Lower leg skin (tissue), 4 donors: Measurements from ENCODE around the gene RNASEH2B. TPM values are rescaled to one million over a fixed set of nuclear protein-coding genes. Genes with fewer than 3 reads are reported as not detected.

Experiments
- DNase-seq, 2 donors: peaks; one replicate each; pipeline ENCODE4 v3.0.0-alpha.2; 2019; ENCODE audit warnings: low spot score in 2 of 2
- H3K4me3 ChIP-seq: fragments of 200-600 bp; sonication (generic); 2 replicates; pipeline ENCODE4 v1.5.1; 2017; ENCODE audit warnings: mild to moderate bottlenecking, low read depth; ENCODE audit not compliant: poor library complexity, severe bottlenecking
- CTCF ChIP-seq, 3 donors: fragments of 450-650 bp; IDR thresholded peaks; one replicate each; pipeline ENCODE4 v1.5.1; 2016; ENCODE audit warnings: antibody characterized with exemption in 3 of 3, mild to moderate bottlenecking in 3 of 3, moderate library complexity in 2 of 3
- POLR2A ChIP-seq, 2 donors: fragments of 450-650 bp; IDR thresholded peaks; one replicate each; pipeline ENCODE4 v1.6.1; 2016 to 2017; ENCODE audit warnings: antibody characterized with exemption in 2 of 2, mild to moderate bottlenecking in 1 of 2, moderate library complexity in 1 of 2
- WGBS, 2 donors: methylation state at CpG; one replicate each; pipeline ENCODE4 v1.1.5; 2018; 5-methylcytosine and 5-hydroxymethylcytosine counted together
- intact Hi-C: fragments of 100-400 bp; cut with DNase I; formaldehyde crosslinking; loops from one replicate; pipeline ENCODE4 v1.15.0; 2023; ENCODE audit warnings: low total_unique reads
- total RNA-seq, 4 donors: library from RNA; depleted of rRNA; stranded (reverse); fragments of >200 nt; gene quantifications; one replicate each; pipeline ENCODE4 v1.1.0, GENCODE V29; 2016

Gene RNASEH2B
- total RNA-seq, 4 donors from 2014 or later = 22.8 to 47.9 (median 25.1) TPM

- 56 to 61% methylated on average over 3 of the region's 3 CpGs for WGBS, 2 donors
- H3K4me3 ChIP-seq = no peak overlapping the region
- TF ChIP-seq POLR2A (IDR thresholded peaks at IDR 0.05) (no peak), CTCF (IDR thresholded peaks at IDR 0.05) (no peak)
- no peak for DNase-seq
- intact Hi-C loops = loop anchor here (10.0 kb wide), 1 partner anchor 944 kb away; no protein-coding TSS in a partner anchor
Observed at GRCh38 chr13:50918567-50918966, 9.0 kb downstream of the RNASEH2B start.

GRCh38 chr13:50919277-50919676 is 9.7 kb downstream of the RNASEH2B start:
- TF ChIP-seq POLR2A (IDR thresholded peaks at IDR 0.05) (no peak), CTCF (IDR thresholded peaks at IDR 0.05) (no peak)
- WGBS, 2 donors = 72 to 74% methylated on average over 2 of the region's 2 CpGs
- no peak overlapping the region for H3K4me3 ChIP-seq
- no peak for DNase-seq
- intact Hi-C loops = loop anchor here (10.0 kb wide), 1 partner anchor 944 kb away; no protein-coding TSS in a partner anchor

GRCh38 chr13:50921706-50922105 is 12.1 kb downstream of the RNASEH2B start:
- DNase-seq = no peak
- TF ChIP-seq POLR2A (IDR thresholded peaks at IDR 0.05) (no peak), CTCF (IDR thresholded peaks at IDR 0.05) (no peak)
- H3K4me3 ChIP-seq = no peak overlapping the region
- intact Hi-C loops = no loop called here
- WGBS, 2 donors = 89 to 100% methylated on average over 1 of the region's 1 CpG

- TF ChIP-seq POLR2A (IDR thresholded peaks at IDR 0.05) = no peak
- TF ChIP-seq CTCF (IDR thresholded peaks at IDR 0.05) = no peak
- 93 to 100% methylated on average over 1 of the region's 1 CpG for WGBS, 2 donors
- H3K4me3 ChIP-seq = no peak overlapping the region
- intact Hi-C loops = no loop called here
- no peak for DNase-seq
Observed at GRCh38 chr13:50923272-50923671, 13.7 kb downstream of the RNASEH2B start.

GRCh38 chr13:50924025-50924424 is 14.4 kb downstream of the RNASEH2B start:
- intact Hi-C loops = no loop called here
- no peak for DNase-seq
- H3K4me3 ChIP-seq = no peak overlapping the region
- no peak for TF ChIP-seq POLR2A (IDR thresholded peaks at IDR 0.05)
- no peak for TF ChIP-seq CTCF (IDR thresholded peaks at IDR 0.05)

- no peak for DNase-seq
- intact Hi-C loops = no loop called here
- TF ChIP-seq POLR2A (IDR thresholded peaks at IDR 0.05) (no peak), CTCF (IDR thresholded peaks at IDR 0.05) (no peak)
- no peak overlapping the region for H3K4me3 ChIP-seq
- WGBS, 2 donors = 80 to 82% methylated on average over 2 of the region's 2 CpGs
Observed at GRCh38 chr13:50927701-50928100, 18.1 kb downstream of the RNASEH2B start.
